GM08714 (cell line): Measurements from ENCODE around the gene CELF1.
A peak's percentile ranks its signal among the peaks of the same experiment; 100 is the strongest.

Experiments
- H3K4me3 ChIP-seq: fragments of 200-500 bp; sonication (Bioruptor generic); 2 replicates; pipeline ENCODE4 v1.5.1; 2014; ENCODE audit warnings: mild to moderate bottlenecking, low read length, inconsistent platforms
- ZNF274 ChIP-seq: IDR thresholded peaks from 2 replicates; pipeline ENCODE4 v1.6.1; 2012; ENCODE audit warnings: mild to moderate bottlenecking, low read depth, low read length

The CELF1 gene

DNA sequence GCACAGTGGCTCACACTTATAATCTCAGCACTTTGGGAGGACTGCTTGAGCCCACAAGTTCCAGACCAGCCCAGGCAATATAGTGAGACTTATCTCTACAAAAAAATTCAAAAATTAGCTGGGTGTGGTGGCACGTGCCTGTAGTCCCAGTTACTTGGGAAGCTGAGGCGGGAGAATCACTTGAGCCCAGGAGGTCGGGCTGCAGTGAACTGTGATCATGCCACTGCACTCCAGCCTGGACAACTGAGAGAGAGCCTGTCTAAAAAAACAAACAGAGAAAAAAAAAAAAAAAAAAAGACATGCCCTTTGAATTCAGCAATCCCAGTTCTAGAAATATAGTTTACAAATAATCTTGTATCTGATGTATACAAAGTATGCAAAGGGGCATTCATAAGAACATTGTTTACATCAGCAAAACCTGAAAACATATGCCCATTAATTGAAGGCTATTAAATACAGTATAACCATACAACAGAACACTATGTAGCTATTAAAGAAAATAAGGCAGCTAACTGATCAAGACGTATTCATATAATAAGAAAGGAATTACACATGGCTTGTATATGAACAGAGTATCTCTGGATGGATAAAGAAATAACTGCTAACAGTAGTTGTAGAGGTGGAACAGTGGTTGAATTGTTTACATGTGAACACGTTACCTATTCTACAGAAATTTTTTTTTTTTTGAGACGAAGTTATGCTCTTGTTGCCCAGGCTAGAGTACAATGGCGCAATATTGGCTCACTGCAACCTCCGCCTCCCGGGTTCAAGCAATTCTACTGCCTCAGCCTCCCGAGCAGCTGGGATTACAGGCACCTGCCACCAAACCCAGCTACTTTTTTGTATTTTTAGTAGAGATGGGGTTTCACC, 35.7 kb downstream of the CELF1 start:
- TF ChIP-seq ZNF274: no peak
- H3K4me3 ChIP-seq: no peak overlapping the region

DNA sequence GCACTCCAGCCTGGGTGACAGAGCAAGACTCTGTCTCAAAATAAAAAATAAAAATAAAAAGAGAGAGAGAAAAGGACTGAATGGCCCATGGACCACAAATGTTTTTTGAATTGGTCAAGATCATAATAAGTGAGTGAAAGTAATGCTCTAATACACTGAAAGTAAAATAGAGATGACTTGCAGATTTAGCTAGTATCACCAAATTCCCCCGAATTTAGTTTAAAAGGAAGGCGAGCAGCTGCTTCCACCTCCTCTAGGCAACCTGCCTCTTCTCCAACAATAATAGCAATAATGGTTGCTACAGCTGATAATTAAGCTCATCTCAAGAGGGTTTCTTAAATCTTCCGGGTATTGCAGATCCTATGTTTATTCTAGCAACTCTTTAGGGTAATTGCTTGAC, 36.8 kb downstream of the CELF1 start:
- no peak for TF ChIP-seq ZNF274
- no peak overlapping the region for H3K4me3 ChIP-seq

DNA sequence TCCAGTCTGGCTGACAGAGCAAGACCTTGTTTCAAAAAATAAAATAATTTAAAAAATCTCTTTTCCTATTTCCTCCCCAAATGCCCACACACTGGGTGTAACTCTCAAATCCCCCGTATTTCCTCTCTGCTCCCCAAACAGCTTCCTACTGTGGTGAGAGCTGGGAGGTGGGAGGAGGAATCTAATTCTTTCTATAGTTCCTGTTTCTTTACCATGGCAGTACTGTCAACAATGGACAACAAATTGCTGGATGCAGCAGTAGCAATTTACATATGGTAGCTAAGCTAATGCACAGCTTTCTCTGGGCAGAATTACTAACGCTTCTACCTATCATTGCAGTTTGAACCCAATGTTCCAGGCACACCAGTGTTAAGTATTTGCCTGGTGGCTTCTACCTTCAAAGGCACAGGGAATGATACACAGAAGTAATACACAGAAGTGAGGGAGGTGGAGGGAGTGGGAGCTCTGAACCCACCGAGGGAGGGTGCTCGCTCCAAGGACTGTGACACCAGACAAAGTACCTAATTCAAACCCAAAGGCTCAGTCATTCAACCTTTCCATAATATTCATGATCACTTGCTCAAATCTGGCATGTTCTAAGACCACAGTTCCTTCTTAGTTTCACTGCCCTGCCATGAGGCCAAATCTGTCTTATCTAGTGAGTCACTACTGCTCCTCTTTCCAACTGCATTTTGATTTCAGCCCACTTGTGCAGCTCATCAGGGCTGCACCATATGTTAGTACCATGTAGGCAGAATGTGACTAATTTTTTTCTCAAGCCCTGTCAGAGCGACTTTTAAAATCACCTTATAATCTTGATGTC, 37.9 kb downstream of the CELF1 start:
- H3K4me3 ChIP-seq: no peak overlapping the region; the same call in 1 of the 2 replicates
- TF ChIP-seq ZNF274: no peak

GRCh38 chr11:47512701-47513100, 40.2 kb downstream of the CELF1 start:
- H3K4me3 ChIP-seq: no peak overlapping the region
- TF ChIP-seq ZNF274: no peak

DNA sequence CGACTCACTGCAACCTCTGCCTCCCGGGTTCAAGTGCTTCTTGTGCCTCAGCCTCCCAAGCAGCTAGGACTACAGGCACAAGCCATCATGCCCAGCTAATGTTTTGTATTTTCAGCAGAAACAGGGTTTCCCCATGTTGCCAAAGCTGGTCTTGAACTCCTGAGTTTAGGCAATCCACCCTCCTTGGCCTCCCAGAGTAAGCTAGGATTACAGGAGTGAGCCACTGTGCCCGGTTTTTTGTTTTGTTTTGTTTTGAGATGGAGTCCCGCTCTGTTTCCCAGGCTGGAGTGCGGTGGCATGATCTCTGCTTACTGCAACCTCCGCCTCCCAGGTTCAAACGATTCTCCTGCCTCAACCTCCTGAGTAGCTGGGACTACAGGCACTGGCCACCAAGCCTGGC, 41.0 kb downstream of the CELF1 start:
- H3K4me3 ChIP-seq: no peak overlapping the region
- no peak for TF ChIP-seq ZNF274

DNA sequence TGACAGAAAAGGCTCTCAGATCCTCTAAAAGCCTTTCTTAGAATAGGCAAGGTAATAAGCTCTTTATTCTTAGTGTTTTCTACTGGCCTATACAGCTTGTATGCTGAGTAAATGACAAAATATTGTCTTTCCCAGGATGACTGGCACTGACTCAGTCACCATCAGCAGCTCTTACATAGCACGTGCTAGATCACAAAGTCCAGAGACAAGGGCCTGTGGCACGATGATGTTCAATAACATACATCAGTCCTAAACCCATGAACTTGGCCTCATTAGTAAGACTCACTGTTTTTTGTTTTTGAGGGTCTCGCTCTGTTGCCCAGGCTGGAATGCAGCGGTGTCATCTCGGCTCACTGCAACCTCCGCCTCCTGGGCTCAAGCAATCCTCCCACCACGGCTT, 42.7 kb downstream of the CELF1 start:
- H3K4me3 ChIP-seq: no peak overlapping the region
- TF ChIP-seq ZNF274: no peak

- H3K4me3 ChIP-seq: no peak overlapping the region; the same call in 1 of the 2 replicates
- no peak for TF ChIP-seq ZNF274
These were observed 43.8 kb downstream of the CELF1 start for GRCh38 chr11:47509077-47509536.

GRCh38 chr11:47508240-47508957, 44.5 kb downstream of the CELF1 start:
- no peak for TF ChIP-seq ZNF274

DNA sequence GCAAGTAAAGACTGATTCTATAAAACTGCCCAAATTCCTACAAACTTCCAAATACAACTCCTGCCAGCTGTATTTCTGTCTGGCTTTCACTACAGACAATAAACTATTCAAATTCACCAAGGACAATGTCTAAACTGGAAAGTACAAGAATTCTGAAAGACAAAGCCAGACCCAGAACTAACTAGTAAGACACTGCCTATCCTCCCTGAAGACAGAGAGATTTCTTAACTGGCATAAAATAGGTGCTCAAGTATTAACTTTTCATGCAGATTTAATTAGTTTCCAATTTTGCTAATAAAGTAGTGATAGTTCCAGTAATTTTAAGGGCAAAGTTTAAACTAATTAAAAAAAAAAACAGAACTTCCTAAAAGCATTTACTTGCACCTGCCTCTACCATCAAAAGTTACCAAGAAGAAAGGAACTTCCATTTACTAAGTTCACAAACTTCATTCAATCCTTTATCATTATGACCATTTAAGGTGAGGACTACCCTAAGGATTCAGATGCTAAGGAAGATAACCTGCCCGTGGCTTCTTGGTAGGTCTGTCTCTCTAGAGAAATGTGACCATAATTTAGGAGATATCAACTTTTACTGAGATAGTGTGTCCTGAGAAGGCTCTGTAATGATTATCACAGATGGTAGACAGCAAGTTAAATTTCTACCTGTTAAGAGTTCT, 45.2 kb downstream of the CELF1 start:
- H3K4me3 ChIP-seq: no peak overlapping the region
- TF ChIP-seq ZNF274: no peak

More at GRCh38 chr11:47508240-47508957, 44.5 kb downstream of the CELF1 start:
- H3K4me3 ChIP-seq: peak overlapping the region; percentile 13; the same call in 1 of the 2 replicates

- no peak overlapping the region for H3K4me3 ChIP-seq
- TF ChIP-seq ZNF274: no peak
These were observed 46.0 kb downstream of the CELF1 start for GRCh38 chr11:47506795-47507562.

GRCh38 chr11:47506373-47506772, 46.6 kb downstream of the CELF1 start:
- no peak for TF ChIP-seq ZNF274
- H3K4me3 ChIP-seq: no peak overlapping the region

DNA sequence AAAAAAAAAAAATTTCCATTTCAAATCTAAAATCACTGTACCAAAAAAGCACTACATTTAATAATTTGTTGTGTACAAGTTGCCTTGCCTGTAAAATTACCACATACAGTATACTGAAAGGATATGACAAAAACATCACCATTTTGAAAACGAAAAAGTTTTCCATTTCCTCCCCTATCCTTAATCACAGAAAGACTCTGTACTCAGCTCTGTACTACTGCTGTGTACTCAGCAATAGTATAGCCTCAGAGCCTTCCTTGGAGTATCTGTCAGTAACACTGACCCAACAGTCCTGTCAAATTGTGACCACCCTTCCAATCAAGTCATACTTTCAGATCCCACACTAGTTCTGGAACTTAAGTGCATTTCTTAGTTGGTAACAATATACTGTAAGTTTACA, 48.0 kb downstream of the CELF1 start:
- H3K4me3 ChIP-seq: no peak overlapping the region
- TF ChIP-seq ZNF274: no peak

- TF ChIP-seq ZNF274: no peak
- H3K4me3 ChIP-seq: no peak overlapping the region
These were observed 49.7 kb downstream of the CELF1 start for GRCh38 chr11:47503227-47503626.
